Peyer's patch (tissue), 4 donors: ENCODE measurements around the gene ITIH4. TPM values are rescaled to one million over a fixed set of nuclear protein-coding genes. Genes with fewer than 3 reads are reported as not detected.

Experiments
- DNase-seq, 3 donors: peaks; one replicate each; pipeline ENCODE4 v3.0.0-alpha.2; 2017 to 2019
- H3K27ac ChIP-seq, 4 donors: fragments of 200-600 bp; sonication (generic); one replicate each; pipeline ENCODE4 v1.5.1; 2016 to 2019
- H3K27me3 ChIP-seq, 2 donors: fragments of 200-600 bp; sonication (generic); one replicate each; pipeline ENCODE4 v1.5.1; 2019
- H3K36me3 ChIP-seq, 3 donors: fragments of 200-600 bp; sonication (generic); one replicate each; pipeline ENCODE4 v1.5.1; 2016 to 2019
- H3K4me1 ChIP-seq, 4 donors: fragments of 200-600 bp; sonication (generic); one replicate each; pipeline ENCODE4 v1.5.1; 2016 to 2019
- H3K4me3 ChIP-seq, 4 donors: fragments of 200-600 bp; sonication (generic); 1 replicate in 3 of 4; 2 replicates in 1 of 4; pipeline ENCODE4 v1.5.1; 2016 to 2019; ENCODE audit warnings: mild to moderate bottlenecking in 1 of 4
- H3K9me3 ChIP-seq, 4 donors: fragments of 200-600 bp; sonication (generic); one replicate each; pipeline ENCODE4 v1.5.1; 2016 to 2019; ENCODE audit warnings: mild to moderate bottlenecking in 1 of 4
- CTCF ChIP-seq, 6 experiments: fragments of 450-650 bp in 4 of 6; fragments of 200-600 bp in 2 of 6; sonication (generic) in 1 of 6; IDR thresholded peaks; one replicate each; pipeline ENCODE4 v1.5.1; 2017 to 2019; ENCODE audit warnings: antibody characterized with exemption in 6 of 6, mild to moderate bottlenecking in 3 of 6, moderate library complexity in 1 of 6
- POLR2A ChIP-seq, 2 donors: fragments of 450-650 bp; IDR thresholded peaks; one replicate each; pipeline ENCODE4 v1.5.1; 2017; ENCODE audit warnings: antibody characterized with exemption in 2 of 2, mild to moderate bottlenecking in 2 of 2, moderate library complexity in 2 of 2
- total RNA-seq, 4 donors: library from RNA; depleted of rRNA; stranded (reverse); fragments of >200 nt; gene quantifications; one replicate each; pipeline ENCODE4 v1.1.0, GENCODE V29; 2016

Gene ITIH4
- total RNA-seq, 4 donors from 2014 or later, result 1.1 to 19.8 (median 1.9) TPM

- Histone ChIP-seq H3K36me3 (no peaks in the 10 kb centered on the region), H3K27ac (no peak overlapping the region), H3K4me3 (no peak overlapping the region), H3K9me3 (no peaks in the 10 kb centered on the region), H3K4me1 (peaks cover 0 to 9% (median 0%) of the 10 kb centered on the region in 4 donors), H3K27me3 (no peaks in the 10 kb centered on the region)
- no peak for DNase-seq
- no peak for TF ChIP-seq POLR2A (IDR thresholded peaks at IDR 0.05)
- TF ChIP-seq CTCF (IDR thresholded peaks at IDR 0.05), result no peak
Measured at GRCh38 chr3:52870471-52870870, 40.0 kb upstream of the ITIH4 start.

- H3K36me3 ChIP-seq, result no peaks in the 10 kb centered on the region
- no peaks in the 10 kb centered on the region for H3K4me1 ChIP-seq
- TF ChIP-seq CTCF (IDR thresholded peaks at IDR 0.05) (no peak), POLR2A (IDR thresholded peaks at IDR 0.05) (no peak)
- no peak for DNase-seq
- no peak overlapping the region for H3K4me3 ChIP-seq
- peaks cover 0 to 3% (median 0%) of the 10 kb centered on the region in 4 donors for H3K9me3 ChIP-seq
- H3K27me3 ChIP-seq, result no peaks in the 10 kb centered on the region
- no peak overlapping the region for H3K27ac ChIP-seq
Measured at GRCh38 chr3:52866427-52866826, 36.0 kb upstream of the ITIH4 start.

GRCh38 chr3:52865994-52866393 lies 35.5 kb upstream of the ITIH4 start:
- Histone ChIP-seq H3K27ac (no peak overlapping the region), H3K36me3 (no peaks in the 10 kb centered on the region), H3K27me3 (no peaks in the 10 kb centered on the region), H3K4me1 (no peaks in the 10 kb centered on the region), H3K9me3 (peaks cover 0 to 3% (median 0%) of the 10 kb centered on the region in 4 donors), H3K4me3 (no peak overlapping the region)
- no peak for DNase-seq
- no peak for TF ChIP-seq CTCF (IDR thresholded peaks at IDR 0.05)
- TF ChIP-seq POLR2A (IDR thresholded peaks at IDR 0.05), result no peak

GRCh38 chr3:52860424-52860768 lies 29.9 kb upstream of the ITIH4 start:
- TF ChIP-seq CTCF (IDR thresholded peaks at IDR 0.05) (no peak), POLR2A (IDR thresholded peaks at IDR 0.05) (no peak)
- Histone ChIP-seq H3K27me3 (no peaks in the 10 kb centered on the region), H3K27ac (no peak overlapping the region), H3K4me3 (no peak overlapping the region), H3K9me3 (peaks cover 0 to 3% (median 0%) of the 10 kb centered on the region in 4 donors), H3K4me1 (no peaks in the 10 kb centered on the region), H3K36me3 (no peaks in the 10 kb centered on the region)
- DNase-seq, result no peak

- TF ChIP-seq CTCF (IDR thresholded peaks at IDR 0.05) (no peak), POLR2A (IDR thresholded peaks at IDR 0.05) (no peak)
- Histone ChIP-seq H3K27me3 (no peaks in the 10 kb centered on the region), H3K9me3 (peaks cover 0 to 3% (median 0%) of the 10 kb centered on the region in 4 donors), H3K4me1 (no peaks in the 10 kb centered on the region), H3K27ac (no peak overlapping the region), H3K36me3 (no peaks in the 10 kb centered on the region), H3K4me3 (no peak overlapping the region)
- no peak for DNase-seq
Measured at GRCh38 chr3:52859686-52860423, 29.4 kb upstream of the ITIH4 start.
